OCI-LY1 (cell line): ENCODE measurements around the gene CARF.
A peak's percentile ranks its signal among the peaks of the same experiment; 100 is the strongest.
"Not testable (repeated sequence)": the region's sequence is repeated elsewhere in the genome, so short reads cannot be mapped to it uniquely, and the experiment has no call there.

Source experiments
- H2AFZ ChIP-seq: fragments of 200-600 bp; sonication (generic), shearing (Covaris generic); 2 replicates; pipeline ENCODE4 v1.6.0; 2014; ENCODE audit warnings: antibody characterized with exemption, mild to moderate bottlenecking, low read length
- H3F3A ChIP-seq: fragments of 200-600 bp; sonication (generic), shearing (Covaris generic); 2 replicates; pipeline ENCODE4 v1.6.0; 2014; ENCODE audit warnings: mild to moderate bottlenecking, antibody characterized with exemption, low read length, moderate library complexity; ENCODE audit not compliant: insufficient read depth
- H3K27ac ChIP-seq: fragments of 200-600 bp; sonication (generic); 2 replicates; pipeline ENCODE4 v1.5.1; 2014; ENCODE audit warnings: low read length, mixed run types, mild to moderate bottlenecking, low read depth; ENCODE audit not compliant: poor library complexity, severe bottlenecking
- H3K27me3 ChIP-seq: fragments of 200-600 bp; sonication (generic); 2 replicates; pipeline ENCODE4 v1.6.0; 2014; ENCODE audit warnings: antibody characterized with exemption, mild to moderate bottlenecking, low read length, moderate library complexity; ENCODE audit not compliant: insufficient read depth
- H3K36me3 ChIP-seq: fragments of 200-600 bp; sonication (generic); 2 replicates; pipeline ENCODE4 v1.6.1; 2014; ENCODE audit warnings: mild to moderate bottlenecking, antibody characterized with exemption, low read length, moderate library complexity, mixed read lengths; ENCODE audit not compliant: insufficient read depth
- H3K4me1 ChIP-seq: fragments of 200-600 bp; sonication (generic); 2 replicates; pipeline ENCODE4 v1.5.1; 2014; ENCODE audit warnings: mild to moderate bottlenecking, low read length, moderate library complexity; ENCODE audit not compliant: insufficient read depth, severe bottlenecking
- H3K4me2 ChIP-seq: fragments of 200-600 bp; sonication (generic), shearing (Covaris generic); 2 replicates; pipeline ENCODE4 v1.6.1; 2014; ENCODE audit warnings: low read length
- H3K4me3 ChIP-seq: fragments of 200-600 bp; sonication (generic); 2 replicates; pipeline ENCODE4 v1.5.1; 2014; ENCODE audit warnings: low read length, low read depth, mild to moderate bottlenecking, mixed read lengths; ENCODE audit not compliant: poor library complexity, severe bottlenecking
- H3K79me2 ChIP-seq: fragments of 200-600 bp; shearing (Covaris generic); 2 replicates; pipeline ENCODE4 v1.6.1; 2016; ENCODE audit warnings: mixed run types, low read length, mixed read lengths; ENCODE audit not compliant: insufficient read depth
- H3K9ac ChIP-seq: fragments of 200-600 bp; sonication (generic), shearing (Covaris generic); 2 replicates; pipeline ENCODE4 v1.6.1; 2014; ENCODE audit warnings: mild to moderate bottlenecking, low read length, mixed read lengths
- H3K9me2 ChIP-seq: fragments of 200-600 bp; sonication (generic), shearing (Covaris generic); 2 replicates; pipeline ENCODE4 v1.6.1; 2014; ENCODE audit warnings: low read depth, mild to moderate bottlenecking, low read length, mixed read lengths
- H3K9me3 ChIP-seq: fragments of 200-600 bp; shearing (Covaris generic); 2 replicates; pipeline ENCODE4 v1.6.1; 2014; ENCODE audit warnings: low read length, mixed read lengths
- H4K20me1 ChIP-seq: fragments of 200-600 bp; sonication (generic), shearing (Covaris generic); 2 replicates; pipeline ENCODE4 v1.6.0; 2016; ENCODE audit warnings: mild to moderate bottlenecking, low read length; ENCODE audit not compliant: insufficient read depth
- EZH2 ChIP-seq: fragments of 200-600 bp; sonication (generic), shearing (Covaris generic); IDR thresholded peaks from 2 replicates; pipeline ENCODE4 v1.8.0; 2017; ENCODE audit warnings: borderline replicate concordance, mixed run types, mild to moderate bottlenecking, antibody characterized with exemption, low read length, moderate library complexity, mixed read lengths
- TF ChIP-seq, protein P1 (sequence below): fragments of 200-600 bp; sonication (generic), shearing (Covaris generic); IDR thresholded peaks from 2 replicates; pipeline ENCODE4 v1.5.1; 2017; ENCODE audit warnings: mild to moderate bottlenecking, antibody characterized with exemption, low read length, moderate library complexity, mixed read lengths

The CARF gene

DNA sequence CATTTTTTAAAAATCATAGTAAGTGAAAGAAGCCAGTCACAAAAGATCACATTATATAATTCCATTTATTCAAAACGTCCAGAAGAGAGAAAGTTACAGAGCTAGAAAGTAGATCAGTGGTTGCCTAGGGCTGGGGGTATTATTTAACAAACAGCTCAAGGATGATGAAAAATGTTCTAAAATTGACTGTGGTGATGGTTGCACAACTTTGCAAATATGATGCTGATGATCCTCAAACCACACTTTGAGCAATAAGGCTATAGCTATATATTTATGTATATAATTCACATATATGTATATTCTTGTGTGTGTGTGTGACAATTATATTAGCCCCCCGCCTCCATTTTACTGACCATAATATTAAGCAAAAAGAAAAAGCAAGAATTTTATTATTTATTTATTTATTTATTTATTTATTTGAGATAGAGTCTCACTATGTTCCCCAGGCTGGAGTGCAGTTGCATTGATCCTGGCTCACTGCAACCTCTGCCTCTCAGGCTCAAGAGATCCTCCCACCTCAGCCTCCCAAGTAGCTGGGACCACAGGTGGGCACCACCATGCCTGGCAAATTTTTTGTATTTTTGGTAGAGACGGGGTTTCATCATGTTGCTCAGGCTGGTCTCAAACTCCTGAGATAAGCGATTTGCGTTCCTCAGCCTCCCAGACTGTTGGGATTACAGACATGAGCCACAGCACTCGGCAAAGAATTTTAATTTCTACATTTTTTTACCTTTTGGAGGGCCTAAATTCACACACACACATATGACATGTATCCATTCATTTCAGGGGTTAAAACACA lies 2.5 kb upstream of the CARF start:
- Histone ChIP-seq H3K27ac (no peak overlapping the region), H3K27me3 (no peaks in the 10 kb centered on the region), H3K36me3 (peaks cover 34% of the 10 kb centered on the region), H3K9ac (no peak overlapping the region), H3K79me2 (peaks cover 41% of the 10 kb centered on the region), H2AFZ (no peak overlapping the region), H3F3A (no peaks in the 10 kb centered on the region), H3K4me2 (peak overlapping the region; percentile 95), H3K4me3 (peak overlapping the region; percentile 98), H3K4me1 (peaks cover 39% of the 10 kb centered on the region), H3K9me3 (0 out of 2 replicates have a peak, but pooled peaks cover 2% of the 10 kb centered on the region), H4K20me1 (no peaks in the 10 kb centered on the region), H3K9me2 (no peaks in the 10 kb centered on the region)
- TF ChIP-seq EZH2: no peak
- TF ChIP-seq, protein P1, sequence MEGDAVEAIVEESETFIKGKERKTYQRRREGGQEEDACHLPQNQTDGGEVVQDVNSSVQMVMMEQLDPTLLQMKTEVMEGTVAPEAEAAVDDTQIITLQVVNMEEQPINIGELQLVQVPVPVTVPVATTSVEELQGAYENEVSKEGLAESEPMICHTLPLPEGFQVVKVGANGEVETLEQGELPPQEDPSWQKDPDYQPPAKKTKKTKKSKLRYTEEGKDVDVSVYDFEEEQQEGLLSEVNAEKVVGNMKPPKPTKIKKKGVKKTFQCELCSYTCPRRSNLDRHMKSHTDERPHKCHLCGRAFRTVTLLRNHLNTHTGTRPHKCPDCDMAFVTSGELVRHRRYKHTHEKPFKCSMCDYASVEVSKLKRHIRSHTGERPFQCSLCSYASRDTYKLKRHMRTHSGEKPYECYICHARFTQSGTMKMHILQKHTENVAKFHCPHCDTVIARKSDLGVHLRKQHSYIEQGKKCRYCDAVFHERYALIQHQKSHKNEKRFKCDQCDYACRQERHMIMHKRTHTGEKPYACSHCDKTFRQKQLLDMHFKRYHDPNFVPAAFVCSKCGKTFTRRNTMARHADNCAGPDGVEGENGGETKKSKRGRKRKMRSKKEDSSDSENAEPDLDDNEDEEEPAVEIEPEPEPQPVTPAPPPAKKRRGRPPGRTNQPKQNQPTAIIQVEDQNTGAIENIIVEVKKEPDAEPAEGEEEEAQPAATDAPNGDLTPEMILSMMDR: no peak

DNA sequence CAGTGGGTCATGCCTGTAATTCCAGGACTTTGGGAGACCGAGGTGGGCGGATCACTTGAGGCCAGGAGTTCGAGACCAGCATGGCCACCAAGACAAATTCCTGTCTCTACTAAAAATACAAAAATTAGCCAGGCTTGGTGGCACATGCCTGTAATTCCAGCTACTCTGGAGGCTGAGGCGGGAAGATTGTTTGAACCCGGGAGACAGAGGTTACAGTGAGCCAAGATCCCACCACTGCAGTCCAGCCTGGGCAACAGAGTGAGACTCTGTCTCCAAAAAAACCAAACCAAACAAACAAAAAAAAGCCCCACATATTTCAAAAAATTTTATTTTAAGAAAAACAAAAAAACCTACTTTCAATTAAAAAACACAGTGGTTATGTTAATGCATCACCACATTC lies 1.8 kb upstream of the CARF start:
- H3K4me2 ChIP-seq: peak overlapping the region; percentile 95
- H3K9me3 ChIP-seq, H3K27me3 ChIP-seq, H3F3A ChIP-seq, H4K20me1 ChIP-seq, H3K9me2 ChIP-seq, H2AFZ ChIP-seq, H3K27ac ChIP-seq: not testable (repeated sequence)
- peak overlapping the region; percentile 98 for H3K4me3 ChIP-seq
- peaks cover 27% of the 10 kb centered on the region for H3K36me3 ChIP-seq
- peak overlapping the region; percentile 98 for H3K9ac ChIP-seq
- H3K4me1 ChIP-seq: peaks cover 39% of the 10 kb centered on the region
- H3K79me2 ChIP-seq: peaks cover 41% of the 10 kb centered on the region

DNA sequence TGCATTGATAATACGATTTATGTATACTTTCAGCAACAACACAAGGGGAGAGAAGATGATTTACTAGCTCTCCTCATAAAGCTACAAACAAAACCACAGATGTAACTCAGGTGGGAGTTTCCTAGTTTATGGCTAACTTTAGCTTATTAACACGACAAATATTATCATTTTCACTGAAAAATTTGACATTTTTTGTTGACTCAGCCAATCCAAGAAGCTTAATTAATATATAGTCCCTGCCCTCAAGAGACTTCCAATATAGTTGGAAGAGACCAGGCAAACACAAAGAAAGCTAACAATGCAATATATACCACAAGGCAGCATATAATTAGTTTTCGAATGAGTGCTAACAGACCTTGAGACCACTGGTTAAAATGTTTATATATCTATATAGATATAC lies 1.4 kb upstream of the CARF start:
- Histone ChIP-seq H3K36me3 (peaks cover 22% of the 10 kb centered on the region), H3K4me2 (peak overlapping the region; percentile 95), H3K4me3 (peak overlapping the region; percentile 98), H3F3A (no peaks in the 10 kb centered on the region), H4K20me1 (no peaks in the 10 kb centered on the region), H3K79me2 (peaks cover 41% of the 10 kb centered on the region), H2AFZ (no peak overlapping the region), H3K9ac (peak overlapping the region; percentile 98), H3K4me1 (peaks cover 39% of the 10 kb centered on the region), H3K9me3 (no peaks in the 10 kb centered on the region), H3K27me3 (no peaks in the 10 kb centered on the region), H3K27ac (no peak overlapping the region), H3K9me2 (no peaks in the 10 kb centered on the region)
- no peak for TF ChIP-seq EZH2
- TF ChIP-seq, protein P1: no peak

DNA sequence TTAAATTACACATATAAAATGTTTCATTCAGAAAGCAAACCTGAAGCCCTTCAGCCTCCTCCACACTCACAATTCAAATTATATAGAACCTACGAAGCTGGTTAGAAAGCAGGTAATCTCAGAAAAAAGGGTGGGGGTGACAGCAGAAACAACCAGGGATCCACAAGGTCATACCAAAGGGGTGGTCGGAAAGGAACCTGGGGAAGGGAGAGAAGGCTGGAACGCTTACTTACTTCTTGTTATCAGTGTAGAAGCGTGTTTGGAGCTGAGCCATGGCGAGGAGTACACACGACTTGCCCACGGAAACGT lies 918 bp upstream of the CARF start:
- peaks cover 41% of the 10 kb centered on the region for H3K79me2 ChIP-seq
- no peaks in the 10 kb centered on the region for H3K27me3 ChIP-seq
- peak overlapping the region; percentile 98 for H3K4me3 ChIP-seq
- no peak for TF ChIP-seq EZH2
- TF ChIP-seq, protein P1: no peak
- peak overlapping the region; percentile 91 for H3K27ac ChIP-seq
- H3K36me3 ChIP-seq: peaks cover 18% of the 10 kb centered on the region
- peak overlapping the region; percentile 65 for H2AFZ ChIP-seq
- no peaks in the 10 kb centered on the region for H3K9me2 ChIP-seq
- peak overlapping the region; percentile 95 for H3K4me2 ChIP-seq
- H4K20me1 ChIP-seq: no peaks in the 10 kb centered on the region
- H3F3A ChIP-seq: no peaks in the 10 kb centered on the region
- peaks cover 39% of the 10 kb centered on the region for H3K4me1 ChIP-seq
- H3K9ac ChIP-seq: peak overlapping the region; percentile 98
- H3K9me3 ChIP-seq: no peaks in the 10 kb centered on the region

DNA sequence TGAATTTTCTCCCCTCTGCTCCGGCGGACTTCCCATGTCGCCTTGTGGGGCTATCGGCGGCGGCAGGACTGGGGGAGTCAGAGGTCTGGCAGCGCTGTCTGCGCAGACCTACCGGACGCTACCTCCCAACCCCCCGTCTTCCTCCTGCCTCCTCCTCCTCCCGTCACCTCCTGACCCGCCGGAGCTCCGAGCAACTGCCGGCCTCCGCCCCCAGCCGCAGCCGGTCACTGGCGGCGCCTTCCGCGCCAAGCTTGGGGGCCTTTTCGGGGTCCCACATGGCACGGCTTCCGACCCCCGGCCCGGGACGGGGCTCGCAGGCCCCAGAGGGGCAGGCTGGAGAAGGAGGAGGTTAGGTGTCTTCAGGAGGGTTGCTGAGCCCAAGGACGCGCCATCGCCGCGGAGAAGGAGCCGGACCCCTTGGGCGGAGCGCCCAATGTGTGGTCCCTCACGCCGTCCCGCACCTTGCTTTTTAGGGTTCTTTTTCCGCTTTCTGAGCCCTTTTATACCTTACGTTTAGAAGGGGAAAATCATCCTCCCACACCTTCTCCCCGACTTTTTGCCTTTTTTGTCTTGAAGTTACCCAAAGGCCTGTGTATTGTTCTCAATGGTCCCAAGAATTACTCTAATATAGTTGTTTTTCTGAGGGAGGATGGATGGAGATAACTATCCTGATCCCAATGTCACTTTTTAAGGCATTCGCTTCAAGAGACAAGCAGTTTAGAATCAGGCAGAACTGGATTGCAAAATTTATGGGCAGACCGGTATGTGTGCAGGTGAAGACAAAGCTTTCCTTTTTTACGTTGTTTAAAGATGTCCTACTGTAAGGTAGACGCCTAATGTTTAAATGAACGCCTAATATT lies 497 bp downstream of the CARF start:
- H3K9me3 ChIP-seq, H3K36me3 ChIP-seq, H3F3A ChIP-seq, H3K27me3 ChIP-seq, H2AFZ ChIP-seq, H4K20me1 ChIP-seq, H3K9me2 ChIP-seq: not testable (repeated sequence)
- peak overlapping the region; percentile 95 for H3K4me2 ChIP-seq
- peak overlapping the region; percentile 98 for H3K4me3 ChIP-seq
- peaks cover 39% of the 10 kb centered on the region for H3K4me1 ChIP-seq
- peaks cover 38% of the 10 kb centered on the region for H3K79me2 ChIP-seq
- H3K9ac ChIP-seq: peak overlapping the region; percentile 98
- H3K27ac ChIP-seq: peak overlapping the region; percentile 91
